ENCODE results near the gene RAB11FIP5.
"Not testable (repeated sequence)": the region's sequence is repeated elsewhere in the genome, so short reads cannot be mapped to it uniquely, and the experiment has no call there.

RAB11FIP5 gene

DNA sequence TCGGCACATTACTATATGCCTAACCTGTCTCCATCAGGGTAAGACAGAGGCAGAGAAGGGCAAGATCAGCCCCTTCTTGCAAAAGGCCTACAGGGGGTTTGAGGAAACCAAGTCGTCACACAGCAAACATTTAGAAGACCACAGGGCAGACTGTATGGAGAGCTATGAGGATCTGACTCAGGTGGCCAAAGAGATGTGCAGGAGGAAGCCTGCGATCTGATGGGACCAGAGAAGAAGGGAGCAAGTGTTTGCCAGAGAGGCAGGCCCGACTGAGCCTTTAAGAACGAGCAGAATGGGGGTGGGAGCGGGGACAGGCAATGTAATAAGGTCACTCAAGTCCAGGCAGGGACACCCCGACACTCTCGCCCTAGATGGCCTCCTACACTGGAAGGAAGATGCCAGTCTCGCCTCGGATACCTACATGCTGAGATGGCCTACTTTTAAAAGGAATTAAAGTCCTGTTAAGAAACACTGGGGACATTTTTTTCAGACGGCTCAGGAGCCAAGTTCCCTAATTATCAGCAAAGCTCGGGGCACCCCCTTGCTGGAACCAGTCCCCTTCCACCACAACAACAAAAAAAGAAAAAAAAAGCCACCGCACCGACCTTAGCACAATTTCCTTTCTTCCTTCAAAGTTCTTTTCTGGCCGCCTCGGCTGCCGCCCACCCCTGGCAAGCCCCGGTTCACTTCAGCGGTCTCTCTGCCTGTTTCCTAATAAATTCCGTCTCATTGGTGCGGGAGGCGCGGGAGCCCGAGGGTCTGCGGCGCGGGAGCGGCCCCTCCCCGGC lies 42.7 kb downstream of the RAB11FIP5 start:
- DNase-seq (ENCODE audit: low read depth): no peak
- TF ChIP-seq, protein P1, sequence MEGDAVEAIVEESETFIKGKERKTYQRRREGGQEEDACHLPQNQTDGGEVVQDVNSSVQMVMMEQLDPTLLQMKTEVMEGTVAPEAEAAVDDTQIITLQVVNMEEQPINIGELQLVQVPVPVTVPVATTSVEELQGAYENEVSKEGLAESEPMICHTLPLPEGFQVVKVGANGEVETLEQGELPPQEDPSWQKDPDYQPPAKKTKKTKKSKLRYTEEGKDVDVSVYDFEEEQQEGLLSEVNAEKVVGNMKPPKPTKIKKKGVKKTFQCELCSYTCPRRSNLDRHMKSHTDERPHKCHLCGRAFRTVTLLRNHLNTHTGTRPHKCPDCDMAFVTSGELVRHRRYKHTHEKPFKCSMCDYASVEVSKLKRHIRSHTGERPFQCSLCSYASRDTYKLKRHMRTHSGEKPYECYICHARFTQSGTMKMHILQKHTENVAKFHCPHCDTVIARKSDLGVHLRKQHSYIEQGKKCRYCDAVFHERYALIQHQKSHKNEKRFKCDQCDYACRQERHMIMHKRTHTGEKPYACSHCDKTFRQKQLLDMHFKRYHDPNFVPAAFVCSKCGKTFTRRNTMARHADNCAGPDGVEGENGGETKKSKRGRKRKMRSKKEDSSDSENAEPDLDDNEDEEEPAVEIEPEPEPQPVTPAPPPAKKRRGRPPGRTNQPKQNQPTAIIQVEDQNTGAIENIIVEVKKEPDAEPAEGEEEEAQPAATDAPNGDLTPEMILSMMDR (IDR thresholded peaks at IDR 0.05; ENCODE audit: control insufficient read depth, insufficient read depth, low read depth, low read length, missing control alignments): no peak

DNA sequence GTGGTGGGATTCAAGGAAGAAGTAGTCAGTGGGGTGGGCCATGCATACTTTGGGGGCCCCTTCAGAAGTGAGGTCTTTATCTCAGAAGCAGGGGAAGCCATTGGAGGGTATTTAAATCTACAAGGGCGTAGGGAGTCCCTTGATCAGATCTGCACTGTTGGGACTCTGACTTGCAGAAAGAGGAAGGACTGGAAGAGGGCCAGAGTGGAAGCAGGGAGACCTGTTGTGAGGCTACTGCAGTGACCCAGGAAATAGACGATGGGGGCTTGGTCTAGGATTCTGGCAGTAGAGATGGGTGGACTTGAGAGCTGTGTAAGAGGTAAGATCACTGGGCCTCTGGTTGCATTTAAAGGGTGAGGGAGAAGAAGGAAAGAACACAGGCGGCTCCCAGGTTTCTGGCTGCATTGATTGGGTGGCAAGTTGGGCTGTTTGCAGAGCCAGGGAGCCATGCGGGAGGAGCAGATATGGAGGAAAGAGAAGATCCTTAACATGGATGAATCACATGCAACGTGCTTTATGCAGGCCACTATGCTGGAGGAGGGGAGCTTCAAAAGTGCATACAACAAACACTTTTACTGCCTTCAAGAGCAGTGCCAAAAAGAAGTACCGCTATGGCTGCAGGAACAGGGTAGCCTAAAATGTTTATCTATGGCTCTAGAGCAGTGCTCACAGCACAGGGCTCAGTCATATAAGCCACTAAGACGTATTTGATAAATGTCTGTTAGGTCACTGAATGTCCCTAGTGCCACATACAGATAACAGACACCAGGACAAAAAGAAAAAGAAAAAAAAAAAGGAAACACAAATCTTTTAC lies 43.5 kb downstream of the RAB11FIP5 start:
- DNase-seq (ENCODE audit: low read depth): no peak
- TF ChIP-seq, protein P1 (IDR thresholded peaks at IDR 0.05; ENCODE audit: control insufficient read depth, insufficient read depth, low read depth, low read length, missing control alignments): no peak
- H3K4me3 ChIP-seq (ENCODE audit: control insufficient read depth, low read depth, low read length): peak overlapping the region; percentile 83; the same call in 1 of the 2 replicates

More for the DNA sequence above, 42.7 kb downstream of the RAB11FIP5 start:
- H3K4me3 ChIP-seq (ENCODE audit: control insufficient read depth, low read depth, low read length): peak overlapping the region; percentile 83

DNA sequence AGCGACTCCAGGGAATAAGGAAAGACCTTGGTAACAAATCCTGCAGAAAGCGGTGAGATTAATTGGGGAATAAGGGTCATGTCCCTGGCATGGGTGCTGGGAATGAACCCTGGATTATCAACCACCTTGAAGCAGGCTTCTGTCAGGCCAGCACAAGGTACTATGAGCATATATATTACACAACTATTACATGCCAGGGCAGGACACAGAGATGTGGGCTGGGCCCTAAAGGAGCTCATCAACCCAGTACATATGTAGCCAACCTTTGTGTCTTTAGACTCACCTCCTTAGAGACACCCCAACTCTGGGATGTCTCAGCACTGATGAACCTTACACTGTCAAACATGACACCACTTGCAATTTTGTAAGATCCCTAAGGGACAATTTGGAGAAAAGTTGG lies 44.6 kb downstream of the RAB11FIP5 start:
- no peak for DNase-seq (ENCODE audit: low read depth)
- H3K4me3 ChIP-seq (ENCODE audit: control insufficient read depth, low read depth, low read length): no peak overlapping the region

DNA sequence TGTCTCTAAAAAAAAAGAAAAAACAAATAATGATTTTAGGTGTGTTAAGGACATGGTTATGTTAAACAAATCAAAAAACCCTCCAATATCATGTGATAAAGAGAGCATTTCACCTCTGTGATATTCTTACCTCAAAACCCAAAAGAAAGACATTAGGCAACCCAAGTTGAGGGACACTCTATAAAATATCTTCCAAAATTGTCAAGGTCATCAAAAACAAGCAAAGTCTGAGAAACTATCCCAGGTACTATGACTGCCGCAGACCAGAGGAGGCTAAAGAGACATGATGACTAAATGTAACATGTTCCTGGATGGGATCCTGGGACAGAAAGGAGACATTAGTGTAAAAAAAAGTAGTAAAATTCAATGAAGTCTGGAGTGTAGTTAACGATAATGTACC lies 45.7 kb downstream of the RAB11FIP5 start:
- H3K4me3 ChIP-seq (ENCODE audit: control insufficient read depth, low read depth, low read length): no peak overlapping the region
- TF ChIP-seq, protein P1 (IDR thresholded peaks at IDR 0.05; ENCODE audit: control insufficient read depth, insufficient read depth, low read depth, low read length, missing control alignments): no peak
- DNase-seq (ENCODE audit: low read depth): no peak

More for the DNA sequence above, 44.6 kb downstream of the RAB11FIP5 start:
- TF ChIP-seq, protein P1 (IDR thresholded peaks at IDR 0.05; ENCODE audit: control insufficient read depth, insufficient read depth, low read depth, low read length, missing control alignments): no peak

DNA sequence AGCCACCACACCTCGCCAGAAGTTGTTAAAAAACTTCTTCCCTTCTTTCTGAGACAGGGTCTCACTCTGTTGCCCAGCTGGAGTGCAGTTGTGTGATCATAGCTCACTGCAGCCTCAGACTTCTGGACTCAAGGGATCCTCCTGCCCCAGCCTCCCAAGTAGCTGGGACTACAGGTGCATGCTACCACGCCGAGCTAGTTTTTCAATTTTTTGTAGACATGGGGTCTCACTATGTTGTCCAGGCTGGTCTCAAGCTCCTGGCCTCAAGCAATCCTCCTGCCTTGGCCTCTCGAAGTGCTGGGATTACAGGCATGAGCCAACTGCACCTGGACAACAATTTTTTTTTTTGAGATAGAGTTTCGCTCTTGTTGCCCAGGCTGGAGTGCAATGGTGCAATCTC lies 47.7 kb downstream of the RAB11FIP5 start:
- DNase-seq (ENCODE audit: low read depth); H3K4me3 ChIP-seq (ENCODE audit: control insufficient read depth, low read depth, low read length): not testable (repeated sequence)

DNA sequence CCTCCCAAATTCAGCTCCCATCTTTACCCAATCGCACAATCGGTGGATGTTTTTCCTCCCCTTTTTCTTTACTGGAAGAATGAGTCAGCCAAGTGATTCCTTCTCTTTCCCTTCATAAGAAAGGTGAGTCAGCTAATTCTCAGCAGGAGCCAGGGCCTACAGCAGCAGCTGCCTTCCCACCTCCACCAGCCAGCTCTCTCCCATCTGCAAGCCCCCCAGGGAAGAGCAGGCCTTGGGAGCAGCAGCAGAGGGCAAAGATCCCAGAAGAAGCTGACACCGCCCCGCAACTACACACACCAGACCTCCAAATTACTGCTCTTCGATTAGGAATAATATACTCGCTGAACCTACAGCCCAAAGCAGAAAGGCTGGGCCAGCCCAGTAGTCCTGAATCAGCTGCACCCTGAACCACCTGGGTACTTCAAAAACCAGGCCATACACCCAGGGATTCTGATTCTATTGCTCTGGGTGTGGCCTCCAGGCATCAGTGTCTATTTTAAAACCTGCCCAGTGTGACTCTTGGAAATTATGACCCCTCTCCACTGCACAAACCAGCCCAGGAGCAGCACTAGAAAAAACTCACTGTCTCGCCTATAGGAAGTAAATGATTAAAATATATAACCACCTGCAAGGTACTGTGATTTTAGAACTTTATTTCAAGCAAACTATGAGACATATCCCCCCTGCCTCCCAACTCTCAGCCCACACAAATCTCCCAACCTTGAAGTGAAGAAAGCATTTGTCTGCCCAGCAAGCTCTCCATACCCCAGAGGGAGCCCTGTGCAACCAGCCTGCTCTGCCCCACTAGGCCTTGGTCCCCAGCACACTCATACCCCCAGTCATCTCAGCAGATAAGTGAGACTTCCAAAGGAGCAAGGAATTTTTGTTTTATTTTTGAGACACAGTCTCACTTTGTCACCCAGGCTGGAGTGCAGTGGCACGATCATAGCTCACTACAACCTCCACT lies 48.6 kb downstream of the RAB11FIP5 start:
- H3K4me3 ChIP-seq (ENCODE audit: control insufficient read depth, low read depth, low read length): no peak overlapping the region
- peak; percentile 46 for DNase-seq (ENCODE audit: low read depth)
- TF ChIP-seq, protein P1 (IDR thresholded peaks at IDR 0.05; ENCODE audit: control insufficient read depth, insufficient read depth, low read depth, low read length, missing control alignments): no peak

All from AG09309 (cell line).